ENCODE measurements around the gene TBXAS1. TPM values are rescaled to one million over a fixed set of nuclear protein-coding genes. Genes with fewer than 3 reads are reported as not detected.

Gene TBXAS1
- total and polyA plus RNA-seq, 2 experiments from 2014 or later = 1.3 TPM; not detected in 1

GRCh38 chr7:140025814-140026433 is 196.9 kb downstream of the TBXAS1 start:
- no peak for ATAC-seq
- DNase-seq (ENCODE audit: low spot score) = no peak
- H3K27ac Mint-ChIP-seq = no peak overlapping the region
- Histone ChIP-seq H3K9me2 (ENCODE audit: insufficient read depth) (no peaks in the 10 kb centered on the region), H3K27me3 (ENCODE audit: insufficient read depth) (no peaks in the 10 kb centered on the region), H3K27ac (ENCODE audit: low read depth) (no peak overlapping the region), H3K36me3 (ENCODE audit: insufficient read depth) (no peaks in the 10 kb centered on the region), H3K4me3 (no peak overlapping the region), H3K4me1 (ENCODE audit: insufficient read depth) (no peaks in the 10 kb centered on the region), H2AFZ (no peak overlapping the region), H4K20me1 (replicated peaks; ENCODE audit: insufficient read depth) (no peaks in the 10 kb centered on the region), H3K4me2 (no peak overlapping the region), H3F3A (replicated peaks; ENCODE audit: low read depth) (no peaks in the 10 kb centered on the region), H3K79me2 (replicated peaks; ENCODE audit: insufficient read depth) (no peaks in the 10 kb centered on the region)
- H3K27me3 Mint-ChIP-seq (ENCODE audit: insufficient read depth, low read depth, poor library complexity) = peaks cover 5% of the 10 kb centered on the region
- no peaks in the 10 kb centered on the region for H3K9me3 Mint-ChIP-seq
- H3K4me3 Mint-ChIP-seq = no peak overlapping the region
- TF ChIP-seq, protein P1, sequence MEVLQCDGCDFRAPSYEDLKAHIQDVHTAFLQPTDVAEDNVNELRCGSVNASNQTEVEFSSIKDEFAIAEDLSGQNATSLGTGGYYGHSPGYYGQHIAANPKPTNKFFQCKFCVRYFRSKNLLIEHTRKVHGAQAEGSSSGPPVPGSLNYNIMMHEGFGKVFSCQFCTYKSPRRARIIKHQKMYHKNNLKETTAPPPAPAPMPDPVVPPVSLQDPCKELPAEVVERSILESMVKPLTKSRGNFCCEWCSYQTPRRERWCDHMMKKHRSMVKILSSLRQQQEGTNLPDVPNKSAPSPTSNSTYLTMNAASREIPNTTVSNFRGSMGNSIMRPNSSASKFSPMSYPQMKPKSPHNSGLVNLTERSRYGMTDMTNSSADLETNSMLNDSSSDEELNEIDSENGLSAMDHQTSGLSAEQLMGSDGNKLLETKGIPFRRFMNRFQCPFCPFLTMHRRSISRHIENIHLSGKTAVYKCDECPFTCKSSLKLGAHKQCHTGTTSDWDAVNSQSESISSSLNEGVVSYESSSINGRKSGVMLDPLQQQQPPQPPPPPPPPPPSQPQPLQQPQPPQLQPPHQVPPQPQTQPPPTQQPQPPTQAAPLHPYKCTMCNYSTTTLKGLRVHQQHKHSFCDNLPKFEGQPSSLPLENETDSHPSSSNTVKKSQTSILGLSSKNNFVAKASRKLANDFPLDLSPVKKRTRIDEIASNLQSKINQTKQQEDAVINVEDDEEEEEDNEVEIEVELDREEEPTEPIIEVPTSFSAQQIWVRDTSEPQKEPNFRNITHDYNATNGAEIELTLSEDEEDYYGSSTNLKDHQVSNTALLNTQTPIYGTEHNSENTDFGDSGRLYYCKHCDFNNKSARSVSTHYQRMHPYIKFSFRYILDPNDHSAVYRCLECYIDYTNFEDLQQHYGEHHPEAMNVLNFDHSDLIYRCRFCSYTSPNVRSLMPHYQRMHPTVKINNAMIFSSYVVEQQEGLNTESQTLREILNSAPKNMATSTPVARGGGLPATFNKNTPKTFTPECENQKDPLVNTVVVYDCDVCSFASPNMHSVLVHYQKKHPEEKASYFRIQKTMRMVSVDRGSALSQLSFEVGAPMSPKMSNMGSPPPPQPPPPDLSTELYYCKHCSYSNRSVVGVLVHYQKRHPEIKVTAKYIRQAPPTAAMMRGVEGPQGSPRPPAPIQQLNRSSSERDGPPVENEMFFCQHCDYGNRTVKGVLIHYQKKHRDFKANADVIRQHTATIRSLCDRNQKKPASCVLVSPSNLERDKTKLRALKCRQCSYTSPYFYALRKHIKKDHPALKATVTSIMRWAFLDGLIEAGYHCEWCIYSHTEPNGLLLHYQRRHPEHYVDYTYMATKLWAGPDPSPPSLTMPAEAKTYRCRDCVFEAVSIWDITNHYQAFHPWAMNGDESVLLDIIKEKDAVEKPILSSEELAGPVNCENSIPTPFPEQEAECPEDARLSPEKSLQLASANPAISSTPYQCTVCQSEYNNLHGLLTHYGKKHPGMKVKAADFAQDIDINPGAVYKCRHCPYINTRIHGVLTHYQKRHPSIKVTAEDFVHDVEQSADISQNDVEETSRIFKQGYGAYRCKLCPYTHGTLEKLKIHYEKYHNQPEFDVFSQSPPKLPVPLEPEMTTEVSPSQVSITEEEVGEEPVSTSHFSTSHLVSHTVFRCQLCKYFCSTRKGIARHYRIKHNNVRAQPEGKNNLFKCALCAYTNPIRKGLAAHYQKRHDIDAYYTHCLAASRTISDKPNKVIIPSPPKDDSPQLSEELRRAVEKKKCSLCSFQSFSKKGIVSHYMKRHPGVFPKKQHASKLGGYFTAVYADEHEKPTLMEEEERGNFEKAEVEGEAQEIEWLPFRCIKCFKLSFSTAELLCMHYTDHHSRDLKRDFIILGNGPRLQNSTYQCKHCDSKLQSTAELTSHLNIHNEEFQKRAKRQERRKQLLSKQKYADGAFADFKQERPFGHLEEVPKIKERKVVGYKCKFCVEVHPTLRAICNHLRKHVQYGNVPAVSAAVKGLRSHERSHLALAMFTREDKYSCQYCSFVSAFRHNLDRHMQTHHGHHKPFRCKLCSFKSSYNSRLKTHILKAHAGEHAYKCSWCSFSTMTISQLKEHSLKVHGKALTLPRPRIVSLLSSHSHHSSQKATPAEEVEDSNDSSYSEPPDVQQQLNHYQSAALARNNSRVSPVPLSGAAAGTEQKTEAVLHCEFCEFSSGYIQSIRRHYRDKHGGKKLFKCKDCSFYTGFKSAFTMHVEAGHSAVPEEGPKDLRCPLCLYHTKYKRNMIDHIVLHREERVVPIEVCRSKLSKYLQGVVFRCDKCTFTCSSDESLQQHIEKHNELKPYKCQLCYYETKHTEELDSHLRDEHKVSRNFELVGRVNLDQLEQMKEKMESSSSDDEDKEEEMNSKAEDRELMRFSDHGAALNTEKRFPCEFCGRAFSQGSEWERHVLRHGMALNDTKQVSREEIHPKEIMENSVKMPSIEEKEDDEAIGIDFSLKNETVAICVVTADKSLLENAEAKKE (CRISPR knock-in tag; IDR thresholded peaks at IDR 0.05) = no peak
- TF ChIP-seq STAT1 (IDR thresholded peaks at IDR 0.05; ENCODE audit: unreplicated experiment) (no peak), CREB1 (CRISPR knock-in tag; IDR thresholded peaks at IDR 0.05; ENCODE audit: low read depth) (no peak), JUNB (IDR thresholded peaks at IDR 0.05; ENCODE audit: unreplicated experiment) (no peak), ZNF331 (CRISPR knock-in tag; IDR thresholded peaks at IDR 0.05; ENCODE audit: low read depth) (no peak), EZH2 (IDR thresholded peaks at IDR 0.05; ENCODE audit: low read depth, unreplicated experiment) (no peak), ZNF114 (CRISPR knock-in tag; IDR thresholded peaks at IDR 0.05) (no peak), POLR2AphosphoS5 (IDR thresholded peaks at IDR 0.05; ENCODE audit: low read depth) (no peak)
- TF ChIP-seq, protein P2, sequence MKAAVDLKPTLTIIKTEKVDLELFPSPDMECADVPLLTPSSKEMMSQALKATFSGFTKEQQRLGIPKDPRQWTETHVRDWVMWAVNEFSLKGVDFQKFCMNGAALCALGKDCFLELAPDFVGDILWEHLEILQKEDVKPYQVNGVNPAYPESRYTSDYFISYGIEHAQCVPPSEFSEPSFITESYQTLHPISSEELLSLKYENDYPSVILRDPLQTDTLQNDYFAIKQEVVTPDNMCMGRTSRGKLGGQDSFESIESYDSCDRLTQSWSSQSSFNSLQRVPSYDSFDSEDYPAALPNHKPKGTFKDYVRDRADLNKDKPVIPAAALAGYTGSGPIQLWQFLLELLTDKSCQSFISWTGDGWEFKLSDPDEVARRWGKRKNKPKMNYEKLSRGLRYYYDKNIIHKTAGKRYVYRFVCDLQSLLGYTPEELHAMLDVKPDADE (IDR thresholded peaks at IDR 0.05) = no peak
- no peaks in the 10 kb centered on the region for H3K4me1 Mint-ChIP-seq
- no peaks in the 10 kb centered on the region; the same call in 2 of the 3 replicates for H3K36me3 Mint-ChIP-seq (ENCODE audit: low read depth)
